H9 (cell line): ENCODE results near the gene INSYN1. TPM values are rescaled to one million over a fixed set of nuclear protein-coding genes. Genes with fewer than 3 reads are reported as not detected.
A peak's percentile ranks its signal among the peaks of the same experiment; 100 is the strongest.

Experiments
- DNase-seq: peaks from one replicate; pipeline ENCODE4 v3.0.0-alpha.2; 2017
- H2AFZ ChIP-seq: one replicate; pipeline ENCODE4 v1.6.1; 2013; ENCODE audit warnings: mild to moderate bottlenecking, low read length, control low read depth, moderate library complexity
- H2AK5ac ChIP-seq: 2 replicates; pipeline ENCODE4 v1.6.1; 2013; ENCODE audit warnings: low read length, control low read depth, mixed read lengths; ENCODE audit not compliant: insufficient read length
- H2BK120ac ChIP-seq: one replicate; pipeline ENCODE4 v1.6.1; 2013; ENCODE audit warnings: low read depth, mild to moderate bottlenecking, low read length, control low read depth, inconsistent platforms; ENCODE audit not compliant: poor library complexity, severe bottlenecking
- H2BK12ac ChIP-seq: 2 replicates; pipeline ENCODE4 v1.6.1; 2013; ENCODE audit warnings: low read length, control low read depth, mixed read lengths, low read depth; ENCODE audit not compliant: insufficient read length
- H2BK15ac ChIP-seq: 2 replicates; pipeline ENCODE4 v1.6.1; 2013; ENCODE audit warnings: low read depth, low read length, control low read depth
- H2BK20ac ChIP-seq: one replicate; pipeline ENCODE4 v1.6.1; 2013; ENCODE audit warnings: low read depth, mild to moderate bottlenecking, low read length, control low read depth, inconsistent platforms; ENCODE audit not compliant: poor library complexity, severe bottlenecking
- H2BK5ac ChIP-seq: 2 replicates; pipeline ENCODE4 v1.6.1; 2013; ENCODE audit warnings: low read length, control low read depth, mixed read lengths; ENCODE audit not compliant: insufficient read length
- H3K14ac ChIP-seq: 2 replicates; pipeline ENCODE4 v1.6.1; 2013; ENCODE audit warnings: low read length, control low read depth; ENCODE audit not compliant: insufficient read depth
- H3K18ac ChIP-seq: 2 replicates; pipeline ENCODE4 v1.6.1; 2013; ENCODE audit warnings: low read depth, mild to moderate bottlenecking, mixed read lengths, low read length, control low read depth; ENCODE audit not compliant: insufficient read length
- H3K23ac ChIP-seq: 2 replicates; pipeline ENCODE4 v1.6.1; 2013; ENCODE audit warnings: low read length, control low read depth, mixed read lengths, low read depth; ENCODE audit not compliant: insufficient read length
- H3K23me2 ChIP-seq: 2 replicates; pipeline ENCODE4 v1.6.1; 2013; ENCODE audit warnings: low read depth, mild to moderate bottlenecking, mixed read lengths, low read length, control low read depth; ENCODE audit not compliant: insufficient read length, poor library complexity, severe bottlenecking
- H3K27ac ChIP-seq: 2 replicates; pipeline ENCODE4 v1.5.1; 2013; ENCODE audit warnings: low read length, control low read depth, mixed read lengths, low read depth; ENCODE audit not compliant: insufficient read length
- H3K27me3 ChIP-seq: 2 replicates; pipeline ENCODE4 v1.6.1; 2013; ENCODE audit warnings: low read length, control low read depth, inconsistent platforms; ENCODE audit not compliant: insufficient read depth
- H3K4ac ChIP-seq: 2 replicates; pipeline ENCODE4 v1.6.1; 2013; ENCODE audit warnings: low read depth, mild to moderate bottlenecking, control low read depth, inconsistent platforms, low read length, moderate library complexity
- H3K4me1 ChIP-seq: 2 replicates; pipeline ENCODE4 v1.6.1; 2013; ENCODE audit warnings: low read length, control low read depth, inconsistent platforms; ENCODE audit not compliant: insufficient read depth
- H3K4me2 ChIP-seq: 2 replicates; pipeline ENCODE4 v1.6.1; 2013; ENCODE audit warnings: low read length, control low read depth, mixed read lengths; ENCODE audit not compliant: insufficient read length, insufficient read depth
- H3K56ac ChIP-seq: 2 replicates; pipeline ENCODE4 v1.6.1; 2013; ENCODE audit warnings: low read depth, mild to moderate bottlenecking, mixed read lengths, low read length, control low read depth; ENCODE audit not compliant: insufficient read length
- H3K79me1 ChIP-seq: 2 replicates; pipeline ENCODE4 v1.6.1; 2013; ENCODE audit warnings: low read depth, mild to moderate bottlenecking, moderate library complexity, low read length, control low read depth, inconsistent platforms; ENCODE audit not compliant: insufficient read depth, poor library complexity, severe bottlenecking
- H3K79me2 ChIP-seq: 2 replicates; pipeline ENCODE4 v1.6.1; 2013; ENCODE audit warnings: low read length, control low read depth, inconsistent platforms; ENCODE audit not compliant: insufficient read depth
- H3K9ac ChIP-seq: 2 replicates; pipeline ENCODE4 v1.6.1; 2013; ENCODE audit warnings: low read length, control low read depth, mixed read lengths; ENCODE audit not compliant: insufficient read length; ENCODE audit errors: extremely low read depth
- H3K9me3 ChIP-seq: one replicate; pipeline ENCODE4 v1.6.1; 2013; ENCODE audit warnings: low read depth, low read length, inconsistent platforms; ENCODE audit not compliant: control insufficient read depth
- H3T11ph ChIP-seq: one replicate; pipeline ENCODE4 v1.6.1; 2013; ENCODE audit warnings: mild to moderate bottlenecking, low read length, control low read depth, inconsistent platforms
- H4K20me1 ChIP-seq: one replicate; pipeline ENCODE4 v1.6.1; 2013; ENCODE audit not compliant: control insufficient read depth, insufficient read length, insufficient read depth
- H4K5ac ChIP-seq: 2 replicates; pipeline ENCODE4 v1.6.1; 2013; ENCODE audit warnings: low read depth, mild to moderate bottlenecking, mixed read lengths, low read length, control low read depth; ENCODE audit not compliant: insufficient read length
- H4K8ac ChIP-seq: replicated peaks from 2 replicates; pipeline ENCODE4 v1.6.1; 2013; ENCODE audit warnings: low read length, control low read depth, mixed read lengths, low read depth; ENCODE audit not compliant: insufficient read length
- H4K91ac ChIP-seq: 2 replicates; pipeline ENCODE4 v1.6.1; 2013; ENCODE audit warnings: low read depth, mild to moderate bottlenecking, moderate library complexity, mixed read lengths, low read length, control low read depth; ENCODE audit not compliant: insufficient read length
- H3K27ac Mint-ChIP-seq, 3 experiments: 2 replicates in 2 of 3; 3 replicates in 1 of 3; pipeline ENCODE4 v1.8.0; 2020 to 2021; ENCODE audit warnings: mixed read lengths in 3 of 3, mild to moderate bottlenecking in 1 of 3, moderate library complexity in 1 of 3
- H3K27me3 Mint-ChIP-seq: 2 replicates; pipeline ENCODE4 v1.8.0; 2021; ENCODE audit warnings: low read depth, mild to moderate bottlenecking, moderate library complexity, mixed read lengths
- H3K36me3 Mint-ChIP-seq, 3 experiments: 2 replicates in 2 of 3; 3 replicates in 1 of 3; pipeline ENCODE4 v1.8.0; 2020 to 2021; ENCODE audit warnings: low read depth in 3 of 3, mixed read lengths in 3 of 3; ENCODE audit not compliant: insufficient read depth in 1 of 3
- H3K4me1 Mint-ChIP-seq, 2 experiments: 2 replicates each; pipeline ENCODE4 v1.8.0; 2020; ENCODE audit warnings: mixed read lengths in 2 of 2
- H3K4me3 Mint-ChIP-seq, 2 experiments: 2 replicates in 1 of 2; 3 replicates in 1 of 2; pipeline ENCODE4 v1.8.0; 2020 to 2021; ENCODE audit warnings: mild to moderate bottlenecking in 2 of 2, mixed read lengths in 2 of 2, moderate library complexity in 1 of 2
- H3K9me3 Mint-ChIP-seq, 2 experiments: 2 replicates in 1 of 2; 3 replicates in 1 of 2; pipeline ENCODE4 v1.8.0; 2020; ENCODE audit warnings: mild to moderate bottlenecking in 2 of 2, mixed read lengths in 2 of 2, moderate library complexity in 1 of 2
- CTCF ChIP-seq: fragments of 200-600 bp; sonication (generic); conservative IDR thresholded peaks from 3 replicates; pipeline ENCODE4 v1.8.0; 2021; ENCODE audit warnings: antibody characterized with exemption, mild to moderate bottlenecking
- total RNA-seq: library from RNA; stranded (reverse); gene quantifications from 2 replicates; pipeline ENCODE4 v1.2.1, GENCODE V29; 2021

INSYN1 gene
- total RNA-seq, 1 experiment from 2014 or later = 1.9 TPM

GRCh38 chr15:73712107-73712506 is 41.0 kb downstream of the INSYN1 start:
- no peak overlapping the region for H2BK5ac ChIP-seq
- H3K56ac ChIP-seq = no peak overlapping the region
- no peak overlapping the region for H2BK120ac ChIP-seq
- H3T11ph ChIP-seq = no peak overlapping the region
- Mint-ChIP-seq H3K4me3 (no peak overlapping the region), H3K27me3 (no peaks in the 10 kb centered on the region), H3K27ac (peak overlapping the region in 1 of 3 experiments; percentile 46; a peak in 3 of 7 replicates), H3K9me3 (no peaks in the 10 kb centered on the region), H3K36me3 (peaks cover 24 to 60% (median 44%) of the 10 kb centered on the region in 3 experiments; a peak in 6 of 7 replicates), H3K4me1 (no peaks in the 10 kb centered on the region)
- TF ChIP-seq CTCF = peak; percentile 50
- no peak overlapping the region for H4K91ac ChIP-seq
- H3K79me2 ChIP-seq = no peaks in the 10 kb centered on the region
- no peak overlapping the region for H3K23ac ChIP-seq
- no peaks in the 10 kb centered on the region for H3K27me3 ChIP-seq
- no peak overlapping the region for H2BK12ac ChIP-seq
- DNase-seq = no peak
- H3K4ac ChIP-seq = no peak overlapping the region
- no peak overlapping the region for H4K8ac ChIP-seq
- H3K4me2 ChIP-seq = no peak overlapping the region
- H2BK15ac ChIP-seq = no peak overlapping the region
- no peaks in the 10 kb centered on the region for H3K79me1 ChIP-seq
- no peak overlapping the region for H2BK20ac ChIP-seq
- no peak overlapping the region for H3K27ac ChIP-seq
- no peaks in the 10 kb centered on the region for H3K4me1 ChIP-seq
- no peaks in the 10 kb centered on the region for H4K20me1 ChIP-seq
- no peak overlapping the region for H3K9ac ChIP-seq
- no peaks in the 10 kb centered on the region for H3K23me2 ChIP-seq
- H3K14ac ChIP-seq = no peak overlapping the region
- H3K18ac ChIP-seq = no peak overlapping the region
- no peak overlapping the region for H2AK5ac ChIP-seq
- H3K9me3 ChIP-seq = no peaks in the 10 kb centered on the region
- no peak overlapping the region for H4K5ac ChIP-seq
- H2AFZ ChIP-seq = no peak overlapping the region
